GM23338 (cell line): ENCODE data around the gene NDST1.

ENCODE experiments used
- CREB1 ChIP-seq: fragments of 250-450 bp; sonication (Bioruptor Pico); IDR thresholded peaks from 2 replicates; pipeline ENCODE4 v1.5.0; 2020; ENCODE audit warnings: low read depth, mild to moderate bottlenecking, moderate library complexity
- EZH2 ChIP-seq: fragments of 200-600 bp; sonication (generic); IDR thresholded peaks from one replicate; pipeline ENCODE4 v1.8.0; 2017; ENCODE audit warnings: antibody characterized with exemption, mild to moderate bottlenecking, low read depth; ENCODE audit not compliant: unreplicated experiment
- EZH2phosphoT487 ChIP-seq: fragments of 200-600 bp; sonication (generic); IDR thresholded peaks from one replicate; pipeline ENCODE4 v1.8.1; 2018; ENCODE audit warnings: antibody characterized with exemption; ENCODE audit not compliant: unreplicated experiment
- JUNB ChIP-seq: IDR thresholded peaks from one replicate; pipeline ENCODE4 v1.6.1; 2016; ENCODE audit warnings: antibody characterized with exemption; ENCODE audit not compliant: unreplicated experiment
- POLR2AphosphoS5 ChIP-seq: IDR thresholded peaks from 2 replicates; pipeline ENCODE4 v1.6.1; 2016; ENCODE audit warnings: antibody characterized with exemption, low read depth
- REST ChIP-seq: IDR thresholded peaks from one replicate; pipeline ENCODE4 v1.6.1; 2018; ENCODE audit warnings: antibody characterized with exemption; ENCODE audit not compliant: unreplicated experiment
- TF ChIP-seq, protein P1 (sequence below), 2 experiments: fragments of 200-600 bp in 1 of 2; sonication (generic) in 1 of 2; conservative IDR thresholded peaks; 2 replicates each; pipeline versions ENCODE4 v1.5.1 to v1.6.1; 2016 to 2017; ENCODE audit warnings: antibody characterized with exemption in 2 of 2, low read depth in 2 of 2, mild to moderate bottlenecking in 2 of 2, moderate library complexity in 1 of 2

- TF ChIP-seq POLR2AphosphoS5 (no peak), CREB1 (no peak), EZH2 (no peak), REST (no peak), EZH2phosphoT487 (no peak), JUNB (no peak)
- TF ChIP-seq, protein P1, sequence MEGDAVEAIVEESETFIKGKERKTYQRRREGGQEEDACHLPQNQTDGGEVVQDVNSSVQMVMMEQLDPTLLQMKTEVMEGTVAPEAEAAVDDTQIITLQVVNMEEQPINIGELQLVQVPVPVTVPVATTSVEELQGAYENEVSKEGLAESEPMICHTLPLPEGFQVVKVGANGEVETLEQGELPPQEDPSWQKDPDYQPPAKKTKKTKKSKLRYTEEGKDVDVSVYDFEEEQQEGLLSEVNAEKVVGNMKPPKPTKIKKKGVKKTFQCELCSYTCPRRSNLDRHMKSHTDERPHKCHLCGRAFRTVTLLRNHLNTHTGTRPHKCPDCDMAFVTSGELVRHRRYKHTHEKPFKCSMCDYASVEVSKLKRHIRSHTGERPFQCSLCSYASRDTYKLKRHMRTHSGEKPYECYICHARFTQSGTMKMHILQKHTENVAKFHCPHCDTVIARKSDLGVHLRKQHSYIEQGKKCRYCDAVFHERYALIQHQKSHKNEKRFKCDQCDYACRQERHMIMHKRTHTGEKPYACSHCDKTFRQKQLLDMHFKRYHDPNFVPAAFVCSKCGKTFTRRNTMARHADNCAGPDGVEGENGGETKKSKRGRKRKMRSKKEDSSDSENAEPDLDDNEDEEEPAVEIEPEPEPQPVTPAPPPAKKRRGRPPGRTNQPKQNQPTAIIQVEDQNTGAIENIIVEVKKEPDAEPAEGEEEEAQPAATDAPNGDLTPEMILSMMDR (conservative IDR thresholded peaks at IDR 0.05; ENCODE audit: low read depth in 2 of 2): no peak
Measured at GRCh38 chr5:150492621-150493020, 15.3 kb upstream of the NDST1 start.
